Measurements from ENCODE around the gene STK11IP.

Gene STK11IP

GRCh38 chr2:219619235-219619634, 21.6 kb downstream of the STK11IP start:
- DNase-seq (ENCODE audit: low spot score): peak; percentile 58

- no peak for DNase-seq (ENCODE audit: low spot score)
Measured at GRCh38 chr2:219620546-219620945, 22.9 kb downstream of the STK11IP start.

GRCh38 chr2:219621935-219622334, 24.3 kb downstream of the STK11IP start:
- DNase-seq (ENCODE audit: low spot score): no peak

- DNase-seq (ENCODE audit: low spot score): no peak
Measured at GRCh38 chr2:219622472-219622871, 24.8 kb downstream of the STK11IP start.

- no peak for DNase-seq (ENCODE audit: low spot score)
Measured at GRCh38 chr2:219624565-219624964, 26.9 kb downstream of the STK11IP start.

- DNase-seq (ENCODE audit: low spot score): no peak
Measured at GRCh38 chr2:219625179-219625578, 27.5 kb downstream of the STK11IP start.

- no peak for DNase-seq (ENCODE audit: low spot score)
Measured at GRCh38 chr2:219626540-219626939, 28.9 kb downstream of the STK11IP start.

- no peak for DNase-seq (ENCODE audit: low spot score)
Measured at GRCh38 chr2:219627103-219628100, 29.7 kb downstream of the STK11IP start, which contains the start of gene SLC4A3. Gene SLC4A3 (plus strand): TSS chr2:219627630. CDS start chr2:219627993, 363 bp downstream.

GRCh38 chr2:219628235-219628985, 30.8 kb downstream of the STK11IP start:
- DNase-seq (ENCODE audit: low spot score): no peak

- no peak for DNase-seq (ENCODE audit: low spot score)
Measured at GRCh38 chr2:219628986-219629901, 31.6 kb downstream of the STK11IP start.

GRCh38 chr2:219629976-219630695, 32.5 kb downstream of the STK11IP start:
- DNase-seq (ENCODE audit: low spot score): no peak

- no peak for DNase-seq (ENCODE audit: low spot score)
Measured at GRCh38 chr2:219630770-219631405, 33.2 kb downstream of the STK11IP start.

- no peak for DNase-seq (ENCODE audit: low spot score)
Measured at GRCh38 chr2:219631406-219631891, 33.8 kb downstream of the STK11IP start.

GRCh38 chr2:219631904-219632759, 34.5 kb downstream of the STK11IP start:
- DNase-seq (ENCODE audit: low spot score): no peak

- DNase-seq (ENCODE audit: low spot score): no peak
Measured at GRCh38 chr2:219632760-219633105, 35.1 kb downstream of the STK11IP start.

- no peak for DNase-seq (ENCODE audit: low spot score)
Measured at GRCh38 chr2:219633276-219634065, 35.8 kb downstream of the STK11IP start.

GRCh38 chr2:219634171-219634940, 36.7 kb downstream of the STK11IP start:
- DNase-seq (ENCODE audit: low spot score): no peak
